Neural cell (in vitro differentiated cells): ENCODE measurements around the gene SLIT3. TPM values are rescaled to one million over a fixed set of nuclear protein-coding genes. Genes with fewer than 3 reads are reported as not detected.

Experiments
- H2AFZ ChIP-seq: fragments of 200-600, 300-800 bp; sonication (generic), shearing (Covaris generic); 2 replicates; pipeline ENCODE4 v1.6.0; 2014; ENCODE audit warnings: low read depth, mild to moderate bottlenecking, antibody characterized with exemption, low read length, moderate library complexity
- H3F3A ChIP-seq: fragments of 200-600 bp; shearing (Covaris generic); 2 replicates; pipeline ENCODE4 v1.6.1; 2016; ENCODE audit warnings: mild to moderate bottlenecking, moderate library complexity, mixed read lengths, antibody characterized with exemption, low read length; ENCODE audit not compliant: insufficient read depth, poor library complexity, severe bottlenecking
- H3K27ac ChIP-seq: fragments of 200-600, 300-800 bp; sonication (generic), shearing (Covaris generic); 2 replicates; pipeline ENCODE4 v1.5.1; 2014; ENCODE audit warnings: mild to moderate bottlenecking, low read length, moderate library complexity
- H3K27me3 ChIP-seq: fragments of 300-800, 200-600 bp; sonication (generic), shearing (Covaris generic); 2 replicates; pipeline ENCODE4 v1.6.0; 2014; ENCODE audit warnings: mild to moderate bottlenecking, low read depth, low read length, moderate library complexity; ENCODE audit not compliant: insufficient read depth
- H3K36me3 ChIP-seq: fragments of 300-800, 200-600 bp; sonication (generic), shearing (Covaris generic); 2 replicates; pipeline ENCODE4 v1.5.1; 2014; ENCODE audit warnings: mild to moderate bottlenecking, antibody characterized with exemption, low read length, moderate library complexity; ENCODE audit not compliant: insufficient read depth
- H3K4me2 ChIP-seq: fragments of 300-800, 200-600 bp; sonication (generic), shearing (Covaris generic); 2 replicates; pipeline ENCODE4 v1.6.0; 2014; ENCODE audit warnings: mild to moderate bottlenecking, low read length
- H3K4me3 ChIP-seq: fragments of 300-800, 200-600 bp; sonication (generic), shearing (Covaris generic); 2 replicates; pipeline ENCODE4 v1.5.1; 2014; ENCODE audit warnings: mild to moderate bottlenecking, low read length, moderate library complexity
- H3K79me2 ChIP-seq: fragments of 200-600 bp; shearing (Covaris generic); replicated peaks from 2 replicates; pipeline ENCODE4 v1.6.0; 2014; ENCODE audit warnings: mild to moderate bottlenecking, low read length, moderate library complexity; ENCODE audit not compliant: insufficient read depth
- H3K9ac ChIP-seq: fragments of 300-800, 200-600 bp; sonication (generic), shearing (Covaris generic); 2 replicates; pipeline ENCODE4 v1.6.1; 2016; ENCODE audit warnings: mild to moderate bottlenecking, low read length, mixed read lengths
- H3K9me2 ChIP-seq: fragments of 200-600 bp; shearing (Covaris generic); 2 replicates; pipeline ENCODE4 v1.6.1; 2016; ENCODE audit warnings: mild to moderate bottlenecking, low read length, mixed read lengths; ENCODE audit not compliant: insufficient read depth
- H3K9me3 ChIP-seq: fragments of 200-600, 300-800 bp; sonication (generic), shearing (Covaris generic); 2 replicates; pipeline ENCODE4 v1.6.1; 2016; ENCODE audit warnings: mild to moderate bottlenecking, mixed run types, low read length, moderate library complexity, mixed read lengths
- H4K20me1 ChIP-seq: fragments of 200-600 bp; shearing (Covaris generic); 2 replicates; pipeline ENCODE4 v1.6.1; 2016; ENCODE audit warnings: mild to moderate bottlenecking, mixed run types; ENCODE audit not compliant: insufficient read depth
- CTCF ChIP-seq: fragments of 450-650 bp; IDR thresholded peaks from 2 replicates; pipeline ENCODE4 v1.5.1; 2014; ENCODE audit warnings: antibody characterized with exemption, mild to moderate bottlenecking, moderate library complexity; ENCODE audit not compliant: poor library complexity, severe bottlenecking
- EP300 ChIP-seq: fragments of 450-650 bp; conservative IDR thresholded peaks from 2 replicates; pipeline ENCODE4 v1.6.1; 2014; ENCODE audit warnings: antibody characterized with exemption, mild to moderate bottlenecking, moderate library complexity; ENCODE audit not compliant: poor library complexity, severe bottlenecking
- EZH2 ChIP-seq: fragments of 200-600, 300-800 bp; shearing (Covaris generic), sonication (generic); IDR thresholded peaks from 2 replicates; pipeline ENCODE4 v1.6.1; 2014; ENCODE audit warnings: antibody characterized with exemption, low read length, borderline replicate concordance, mild to moderate bottlenecking; ENCODE audit not compliant: insufficient read depth, poor library complexity, severe bottlenecking
- MXI1 ChIP-seq: fragments of 450-650 bp; conservative IDR thresholded peaks from 2 replicates; pipeline ENCODE4 v1.6.1; 2014; ENCODE audit warnings: antibody characterized with exemption, mild to moderate bottlenecking; ENCODE audit not compliant: poor library complexity, severe bottlenecking
- POLR2AphosphoS5 ChIP-seq: IDR thresholded peaks from 2 replicates; pipeline ENCODE4 v1.6.1; 2012
- RAD21 ChIP-seq: fragments of 450-650 bp; conservative IDR thresholded peaks from 2 replicates; pipeline ENCODE4 v1.6.1; 2014; ENCODE audit warnings: antibody characterized with exemption, mild to moderate bottlenecking, moderate library complexity
- REST ChIP-seq: IDR thresholded peaks from 2 replicates; pipeline ENCODE4 v1.6.1; 2012; ENCODE audit warnings: borderline replicate concordance
- SMC3 ChIP-seq: fragments of 450-650 bp; conservative IDR thresholded peaks from 2 replicates; pipeline ENCODE4 v1.6.1; 2014; ENCODE audit warnings: antibody characterized with exemption, mild to moderate bottlenecking, moderate library complexity; ENCODE audit not compliant: poor library complexity
- TAF1 ChIP-seq: IDR thresholded peaks from 2 replicates; pipeline ENCODE4 v1.6.1; 2012; ENCODE audit warnings: low read depth
- polyA plus RNA-seq: library from polyadenylated mRNA; depleted of rRNA; stranded (reverse); fragments of >200 nt; gene quantifications from 2 replicates; pipeline ENCODE4 v1.2.3, GENCODE V29; 2014

SLIT3 gene
- polyA plus RNA-seq, 1 donor from 2014 or later, result 1.2 TPM

GRCh38 chr5:168693883-168694282, 607.1 kb downstream of the SLIT3 start:
- TF ChIP-seq EZH2, result no peak
- no peak for TF ChIP-seq MXI1
- no peak for TF ChIP-seq POLR2AphosphoS5
- no peak for TF ChIP-seq SMC3
- no peak for TF ChIP-seq CTCF
- TF ChIP-seq REST, result no peak
- no peak for TF ChIP-seq RAD21
- TF ChIP-seq TAF1, result no peak
- TF ChIP-seq EP300, result no peak
- Histone ChIP-seq H3K27me3 (no peaks in the 10 kb centered on the region), H3K27ac (no peak overlapping the region), H3K9me3 (no peaks in the 10 kb centered on the region), H3K4me2 (no peak overlapping the region), H3K9me2 (no peaks in the 10 kb centered on the region), H3F3A (no peaks in the 10 kb centered on the region), H3K9ac (no peak overlapping the region), H3K36me3 (no peaks in the 10 kb centered on the region), H4K20me1 (no peaks in the 10 kb centered on the region), H3K79me2 (no peaks in the 10 kb centered on the region), H3K4me3 (no peak overlapping the region), H2AFZ (no peak overlapping the region)

GRCh38 chr5:168693297-168693696, 607.6 kb downstream of the SLIT3 start:
- H3K9me3 ChIP-seq, result no peaks in the 10 kb centered on the region
- H3K79me2 ChIP-seq, result no peaks in the 10 kb centered on the region
- H3K9ac ChIP-seq, result no peak overlapping the region
- no peaks in the 10 kb centered on the region for H3K9me2 ChIP-seq
- H3K27ac ChIP-seq, result no peak overlapping the region
- H3K27me3 ChIP-seq, result no peaks in the 10 kb centered on the region
- no peaks in the 10 kb centered on the region for H3F3A ChIP-seq
- TF ChIP-seq RAD21, result no peak
- no peak for TF ChIP-seq TAF1
- no peak for TF ChIP-seq POLR2AphosphoS5
- no peak for TF ChIP-seq REST
- no peak for TF ChIP-seq CTCF
- no peak for TF ChIP-seq EZH2
- H3K4me3 ChIP-seq, result no peak overlapping the region
- H2AFZ ChIP-seq, result no peak overlapping the region
- no peaks in the 10 kb centered on the region for H3K36me3 ChIP-seq
- no peaks in the 10 kb centered on the region for H4K20me1 ChIP-seq
- no peak overlapping the region for H3K4me2 ChIP-seq
